ENCODE data around the gene HAUS5. TPM values are rescaled to one million over a fixed set of nuclear protein-coding genes. Genes with fewer than 3 reads are reported as not detected.

The HAUS5 gene
- total RNA-seq, 1 donor from 2014 or later = 10.8 TPM

- DNase-seq = no peak
These were observed 60.7 kb downstream of the HAUS5 start for GRCh38 chr19:35673121-35673804.

Other genes with a start within 250 kb of the HAUS5 start
- not detected for gene GPR42, start 241.7 kb upstream of the HAUS5 start, total RNA-seq
- gene FFAR2, start 164.5 kb upstream of the HAUS5 start, total RNA-seq = 15.6 TPM
- gene KRTDAP, start 122.3 kb upstream of the HAUS5 start, total RNA-seq = 9.6 TPM
- gene DMKN, start 99.1 kb upstream of the HAUS5 start, total RNA-seq = 25.7 TPM
- 15.6 TPM for gene SBSN, start 84.4 kb upstream of the HAUS5 start, total RNA-seq
- not detected for gene GAPDHS, start 79.3 kb upstream of the HAUS5 start, total RNA-seq
- gene TMEM147, start 67.1 kb upstream of the HAUS5 start, total RNA-seq = 30.6 TPM
- not detected for gene ATP4A, start 49.1 kb upstream of the HAUS5 start, total RNA-seq
- gene PMIS2, start 26.6 kb upstream of the HAUS5 start, total RNA-seq = not detected
- gene RBM42, start 16.3 kb downstream of the HAUS5 start, total RNA-seq = 39.9 TPM
- gene ETV2, start 29.0 kb downstream of the HAUS5 start, total RNA-seq = not detected
- 440 TPM for gene COX6B1, start 35.6 kb downstream of the HAUS5 start, total RNA-seq
- gene UPK1A, start 53.8 kb downstream of the HAUS5 start, total RNA-seq = not detected
- gene ZBTB32, start 91.8 kb downstream of the HAUS5 start, total RNA-seq = not detected
- 13.1 TPM for gene KMT2B, start 105.3 kb downstream of the HAUS5 start, total RNA-seq
- gene IGFLR1, start 129.7 kb downstream of the HAUS5 start, total RNA-seq = 2.3 TPM
- 11.3 TPM for gene U2AF1L4, start 132.7 kb downstream of the HAUS5 start, total RNA-seq
- 4.2 TPM for gene PSENEN, start 132.9 kb downstream of the HAUS5 start, total RNA-seq
- 6.7 TPM for gene LIN37, start 135.8 kb downstream of the HAUS5 start, total RNA-seq
- gene HSPB6, start 144.3 kb downstream of the HAUS5 start, total RNA-seq = 152 TPM
- 4.4 TPM for gene PROSER3, start 145.4 kb downstream of the HAUS5 start, total RNA-seq
- 26.3 TPM for gene ARHGAP33, start 162.8 kb downstream of the HAUS5 start, total RNA-seq
- gene PRODH2, start 200.1 kb downstream of the HAUS5 start, total RNA-seq = not detected
- gene NPHS1, start 239.8 kb downstream of the HAUS5 start, total RNA-seq = not detected
- gene KIRREL2, start 244.2 kb downstream of the HAUS5 start, total RNA-seq = 0.51 TPM